Gastrocnemius medialis (tissue), 4 donors: ENCODE data around the gene ZWILCH.

Source experiments
- CTCF ChIP-seq, 5 experiments: fragments of 450-650 bp in 3 of 5; fragments of 200-600 bp in 2 of 5; sonication (generic) in 2 of 5; IDR thresholded peaks in 4 of 5; conservative IDR thresholded peaks in 1 of 5; 1 replicate in 4 of 5; 2 replicates in 1 of 5; pipeline ENCODE4 v1.5.1; 2016 to 2019; ENCODE audit warnings: antibody characterized with exemption in 5 of 5, mild to moderate bottlenecking in 3 of 5, moderate library complexity in 3 of 5
- POLR2A ChIP-seq, 2 donors: fragments of 450-650 bp; IDR thresholded peaks; one replicate each; pipeline ENCODE4 v1.6.1; 2017; ENCODE audit warnings: antibody characterized with exemption in 2 of 2, mild to moderate bottlenecking in 2 of 2, moderate library complexity in 2 of 2

GRCh38 chr15:66587749-66588148 lies 82.6 kb downstream of the ZWILCH start:
- no peak for TF ChIP-seq POLR2A (IDR thresholded peaks at IDR 0.05)
- TF ChIP-seq CTCF (IDR thresholded peaks at IDR 0.05 in 4 of 5, conservative IDR thresholded peaks at IDR 0.05 in 1 of 5) = no peak
